H1 (cell line): ENCODE results near the gene KCNQ2. TPM values are rescaled to one million over a fixed set of nuclear protein-coding genes. Genes with fewer than 3 reads are reported as not detected.

Source experiments
- CTCF ChIA-PET: fragments of 300-600 bp; sonication (Branson Sonifier 250); formaldehyde crosslinking; loops from one replicate; lab custom pipeline; 2021; ENCODE audit not compliant: partially characterized antibody; lab: Charles Lee
- POLR2A ChIA-PET: fragments of 300-600 bp; sonication (Branson Sonifier 250); formaldehyde crosslinking; loops from one replicate; lab custom pipeline; 2021; ENCODE audit warnings: inconsistent platforms; ENCODE audit not compliant: partially characterized antibody; lab: Charles Lee
- DNase-seq, 2 experiments: peaks; one replicate each; pipeline versions ENCODE4 v3.0.0 to v3.0.0-alpha.2; 2010 to 2022; ENCODE audit warnings: low spot score in 2 of 2, low read depth in 1 of 2, mixed read lengths in 1 of 2
- FAIRE-seq: peaks from 2 replicates; lab custom pipeline; 2011; peaks lifted over from hg19 to GRCh38; lab: Jason Lieb, UNC
- H2AFZ ChIP-seq: 2 replicates; pipeline ENCODE4 v1.8.1; 2012; ENCODE audit warnings: low read length, inconsistent platforms
- H2AK5ac ChIP-seq: 2 replicates; pipeline ENCODE4 v1.6.1; 2013; ENCODE audit warnings: low read depth, low read length
- H2BK120ac ChIP-seq: replicated peaks from 2 replicates; pipeline ENCODE3; 2013; ENCODE audit warnings: low read depth, low read length, inconsistent platforms
- H2BK12ac ChIP-seq: 2 replicates; pipeline ENCODE4 v1.6.1; 2013; ENCODE audit warnings: low read depth, low read length
- H2BK15ac ChIP-seq: 2 replicates; pipeline ENCODE4 v1.6.1; 2013; ENCODE audit warnings: low read length
- H2BK20ac ChIP-seq: 2 replicates; pipeline ENCODE4 v1.6.1; 2013; ENCODE audit warnings: low read length
- H2BK5ac ChIP-seq: 2 replicates; pipeline ENCODE4 v1.6.1; 2013; ENCODE audit warnings: low read depth, low read length
- H3K14ac ChIP-seq: 2 replicates; pipeline ENCODE4 v1.6.1; 2013; ENCODE audit warnings: inconsistent platforms; ENCODE audit not compliant: insufficient read length
- H3K18ac ChIP-seq: 2 replicates; pipeline ENCODE4 v1.6.1; 2013; ENCODE audit warnings: low read length; ENCODE audit errors: extremely low read depth
- H3K23ac ChIP-seq: 2 replicates; pipeline ENCODE4 v1.6.1; 2013; ENCODE audit warnings: inconsistent platforms; ENCODE audit not compliant: insufficient read length
- H3K23me2 ChIP-seq: 2 replicates; pipeline ENCODE4 v1.6.1; 2013; ENCODE audit warnings: low read depth, low read length
- H3K27ac ChIP-seq: 2 replicates; pipeline ENCODE4 v1.6.1; 2011; ENCODE audit warnings: low read depth, low read length, inconsistent platforms
- H3K27me3 ChIP-seq, 4 experiments: replicated peaks in 1 of 4; 1 replicate in 1 of 4; 2 replicates in 3 of 4; pipeline versions ENCODE4 v1.6.1 to v1.8.1; 2011 to 2013; ENCODE audit warnings: low read length in 3 of 4, mild to moderate bottlenecking in 3 of 4, inconsistent platforms in 2 of 4, mixed read lengths in 2 of 4, moderate library complexity in 1 of 4; ENCODE audit not compliant: control insufficient read depth in 3 of 4, insufficient read depth in 3 of 4; ENCODE audit errors: extremely low read depth in 1 of 4
- H3K36me3 ChIP-seq, 4 experiments: 2 replicates each; pipeline versions ENCODE4 v1.6.1 to v1.8.1; 2011 to 2013; ENCODE audit warnings: mild to moderate bottlenecking in 4 of 4, low read length in 3 of 4, moderate library complexity in 2 of 4, control low read depth in 1 of 4, inconsistent platforms in 1 of 4; ENCODE audit not compliant: insufficient read depth in 4 of 4, control insufficient read depth in 2 of 4
- H3K4ac ChIP-seq: replicated peaks from 2 replicates; pipeline ENCODE3; 2013; ENCODE audit warnings: low read length, low read depth, mixed read lengths, inconsistent platforms; ENCODE audit not compliant: insufficient read length
- H3K4me1 ChIP-seq, 4 experiments: replicated peaks in 1 of 4; 1 replicate in 1 of 4; 2 replicates in 3 of 4; pipeline versions ENCODE4 v1.6.1 to v1.8.1; 2011 to 2013; ENCODE audit warnings: low read length in 3 of 4, inconsistent platforms in 2 of 4, mixed read lengths in 1 of 4; ENCODE audit not compliant: insufficient read depth in 4 of 4, control insufficient read depth in 3 of 4
- H3K4me2 ChIP-seq, 2 experiments: 2 replicates each; pipeline versions ENCODE4 v1.6.1 to v1.8.1; 2011 to 2013; ENCODE audit warnings: low read depth in 2 of 2, low read length in 2 of 2, control low read depth in 1 of 2, inconsistent platforms in 1 of 2, mild to moderate bottlenecking in 1 of 2; ENCODE audit not compliant: insufficient read depth in 1 of 2
- H3K4me3 ChIP-seq, 4 experiments: fragments of 200-600, 300-600 bp in 1 of 4; sonication (generic), shearing (Covaris generic), sonication (Bioruptor Twin) in 1 of 4; 2 replicates each; pipeline versions ENCODE4 v1.5.1 to v1.8.1; 2011 to 2016; ENCODE audit warnings: low read length in 4 of 4, low read depth in 3 of 4, control low read depth in 2 of 4, inconsistent platforms in 2 of 4, mild to moderate bottlenecking in 2 of 4, mixed read lengths in 1 of 4, moderate library complexity in 1 of 4; ENCODE audit not compliant: insufficient read depth in 2 of 4; ENCODE audit errors: extremely low read depth in 1 of 4
- H3K56ac ChIP-seq: replicated peaks from 2 replicates; pipeline ENCODE3; 2013; ENCODE audit warnings: low read depth, mild to moderate bottlenecking, mixed read lengths, low read length, inconsistent platforms; ENCODE audit not compliant: insufficient read length
- H3K79me1 ChIP-seq: 2 replicates; pipeline ENCODE4 v1.6.1; 2013; ENCODE audit warnings: low read depth, low read length, control low read depth
- H3K79me2 ChIP-seq, 2 experiments: 2 replicates each; pipeline versions ENCODE4 v1.6.1 to v1.8.1; 2012 to 2013; ENCODE audit warnings: low read length in 2 of 2, mild to moderate bottlenecking in 2 of 2, inconsistent platforms in 1 of 2; ENCODE audit not compliant: insufficient read depth in 2 of 2, control insufficient read depth in 1 of 2
- H3K9ac ChIP-seq, 4 experiments: replicated peaks in 1 of 4; 1 replicate in 1 of 4; 2 replicates in 3 of 4; pipeline versions ENCODE4 v1.6.1 to v1.8.1; 2011 to 2013; ENCODE audit warnings: low read depth in 3 of 4, low read length in 3 of 4, control low read depth in 2 of 4, mild to moderate bottlenecking in 2 of 4, moderate library complexity in 2 of 4, inconsistent platforms in 1 of 4; ENCODE audit errors: extremely low read depth in 1 of 4
- H3K9me3 ChIP-seq, 2 experiments: 2 replicates each; pipeline versions ENCODE4 v1.6.1 to v1.8.1; 2012 to 2013; ENCODE audit warnings: mild to moderate bottlenecking in 2 of 2, moderate library complexity in 2 of 2, control low read depth in 1 of 2, inconsistent platforms in 1 of 2, low read depth in 1 of 2, low read length in 1 of 2, mixed read lengths in 1 of 2; ENCODE audit not compliant: insufficient read depth in 2 of 2
- H4K20me1 ChIP-seq, 2 experiments: replicated peaks in 1 of 2; 2 replicates each; pipeline versions ENCODE3 to v1.8.1; 2011 to 2013; ENCODE audit warnings: inconsistent platforms in 2 of 2, low read length in 2 of 2, mild to moderate bottlenecking in 1 of 2; ENCODE audit not compliant: insufficient read depth in 2 of 2, control insufficient read depth in 1 of 2
- H4K5ac ChIP-seq: 2 replicates; pipeline ENCODE4 v1.6.1; 2013; ENCODE audit warnings: low read length, low read depth, mixed read lengths, inconsistent platforms; ENCODE audit not compliant: insufficient read length
- H4K8ac ChIP-seq: 2 replicates; pipeline ENCODE4 v1.8.0; 2013; ENCODE audit warnings: mild to moderate bottlenecking, moderate library complexity, low read length, inconsistent platforms; ENCODE audit not compliant: insufficient read depth; ENCODE audit errors: extremely low read depth
- H4K91ac ChIP-seq: replicated peaks from 2 replicates; pipeline ENCODE3; 2013; ENCODE audit warnings: low read length, mixed read lengths, inconsistent platforms; ENCODE audit not compliant: insufficient read length
- ASH2L ChIP-seq: fragments of 200-600, 300-600 bp; sonication (generic); IDR thresholded peaks from one replicate; pipeline ENCODE4 v1.7.1; 2017; ENCODE audit warnings: low read length
- CHD2 ChIP-seq: IDR thresholded peaks from 2 replicates; pipeline ENCODE4 v1.6.1; 2012; ENCODE audit warnings: low read length, improper control_type of control experiment
- RAD21 ChIP-seq, 2 experiments: IDR thresholded peaks in 1 of 2; conservative IDR thresholded peaks in 1 of 2; 2 replicates each; pipeline ENCODE4 v1.6.1; 2011; ENCODE audit warnings: low read depth in 2 of 2, low read length in 2 of 2, improper control_type of control experiment in 1 of 2, inconsistent platforms in 1 of 2, mild to moderate bottlenecking in 1 of 2, moderate library complexity in 1 of 2
- TBP ChIP-seq: IDR thresholded peaks from 2 replicates; pipeline ENCODE4 v1.6.1; 2011; ENCODE audit warnings: low read depth, low read length, improper control_type of control experiment
- YY1 ChIP-seq: IDR thresholded peaks from 2 replicates; pipeline ENCODE4 v1.6.1; 2011; ENCODE audit warnings: low read depth, mild to moderate bottlenecking, low read length
- WGBS, 2 experiments: shearing (Covaris generic) in 1 of 2; methylation state at CpG; one replicate each; pipeline versions ENCODE4 v1.1.6 to v1.1.7; 2013 to 2015; ENCODE audit warnings: low lambda C conversion rate in 2 of 2, mixed read lengths in 2 of 2, inconsistent platforms in 1 of 2, low coverage in 1 of 2, missing lambda C conversion rate in 1 of 2; ENCODE audit not compliant: insufficient replicate concordance in 2 of 2, insufficient coverage in 1 of 2, insufficient read length in 1 of 2; ENCODE audit errors: extremely low coverage in 1 of 2, missing lambda C conversion rate in 1 of 2; 5-methylcytosine and 5-hydroxymethylcytosine counted together
- polyA plus RNA-seq, 7 experiments: library from polyadenylated mRNA; depleted of rRNA in 3 of 7; stranded (reverse) in 5 of 7; unstranded in 2 of 7; fragments of >200 nt in 5 of 7; fragments of 200-250 nt in 2 of 7; gene quantifications; 1 replicate in 5 of 7; 2 replicates in 1 of 7; 4 replicates in 1 of 7; pipeline versions ENCODE4 v1.2.1 to v1.2.3, GENCODE V29; 2011 to 2013; ENCODE audit warnings: missing spikeins in 2 of 7, mixed read lengths in 2 of 7
- total RNA-seq: library from RNA; stranded (reverse); fragmentation: NEBNext Ultra II Directional; extraction: Animal tissue kit (Norgen Biotek cat#: 25700); gene quantifications from 2 replicates; pipeline ENCODE4 v1.2.1, GENCODE V29; 2021

The KCNQ2 gene
- total and polyA plus RNA-seq, 2 of the 8 experiments (the other 6 are each of a cell fraction or from before 2014, with no cell fraction given), result 82.6 to 243 TPM

DNA sequence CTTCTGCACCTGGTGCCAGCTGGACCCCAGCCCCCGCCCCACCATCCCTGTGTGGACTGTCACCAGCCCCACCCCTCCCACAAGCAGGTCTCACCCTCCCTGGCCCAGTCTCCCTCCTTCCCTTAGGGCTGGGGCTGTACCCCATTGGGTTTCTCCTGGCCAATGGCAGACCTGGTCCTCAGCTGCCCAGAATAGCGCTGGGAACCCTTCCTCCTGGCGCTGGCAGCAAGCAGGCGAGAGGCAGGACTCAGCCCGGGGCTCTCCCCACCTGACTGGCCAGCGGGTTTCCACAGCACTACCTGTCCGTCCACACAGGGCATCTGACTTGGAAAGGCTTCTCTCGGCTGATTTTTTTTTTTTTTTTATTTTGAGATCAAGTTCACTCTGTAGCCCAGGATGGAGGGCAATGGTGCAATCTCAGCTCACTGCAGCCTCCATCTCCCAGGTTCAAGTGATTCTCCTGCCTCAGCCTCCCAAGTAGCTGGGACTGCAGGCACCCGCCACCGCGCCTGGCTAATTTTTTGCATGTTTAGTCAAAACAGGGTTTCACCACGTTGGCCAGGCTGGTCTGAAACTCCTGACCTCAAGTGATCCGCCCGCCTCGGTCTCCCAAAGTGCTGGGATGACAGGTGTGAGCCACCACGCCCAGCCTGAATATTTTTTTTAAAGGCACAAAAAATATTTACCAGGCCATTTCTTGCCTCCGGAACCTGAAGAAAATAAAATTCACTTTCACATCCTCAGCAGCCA lies 89.7 kb downstream of the KCNQ2 start:
- ChIA-PET CTCF (interaction anchor here (0.6 to 9.9 kb wide), 30 partner anchors 11 to 202 kb away, joined by 3 to 230 read pairs (median 8); partner anchors contain the start of genes CHRNA4 and COL20A1), POLR2A (interaction anchor here (1.8 kb wide), 1 partner anchor 23 kb away, joined by 5 read pairs; no protein-coding TSS in a partner anchor)
- no peaks in the 10 kb centered on the region for H3K79me2 ChIP-seq
- H2AK5ac ChIP-seq, result no peak overlapping the region
- no peak overlapping the region for H3K9ac ChIP-seq
- no peak overlapping the region for H2BK5ac ChIP-seq
- no peak overlapping the region for H3K18ac ChIP-seq
- no peak overlapping the region for H3K4ac ChIP-seq
- WGBS, 2 experiments, result 90% methylated on average over 16 of the region's 17 CpGs; no CpG with 5 or more reads in 1 of the 2 experiments
- no peaks in the 10 kb centered on the region; the same call in 1 of the 2 replicates for H3K79me1 ChIP-seq
- no peak overlapping the region for H3K56ac ChIP-seq
- H3K4me2 ChIP-seq, result no peak overlapping the region
- FAIRE-seq (no peak), DNase-seq (no peak)
- peaks cover 3 to 12% (median 7%) of the 10 kb centered on the region in 4 experiments for H3K4me1 ChIP-seq
- H2BK15ac ChIP-seq, result no peak overlapping the region
- no peak overlapping the region for H2BK12ac ChIP-seq
- H3K27ac ChIP-seq, result no peak overlapping the region
- H4K5ac ChIP-seq, result no peak overlapping the region
- H4K8ac ChIP-seq, result no peak overlapping the region
- no peak overlapping the region for H3K23ac ChIP-seq
- H3K23me2 ChIP-seq, result 0 out of 2 replicates have a peak, but pooled peaks cover 2% of the 10 kb centered on the region
- no peak overlapping the region for H2AFZ ChIP-seq
- H3K27me3 ChIP-seq, result peaks cover 0 to 2% (median 0%) of the 10 kb centered on the region in 4 experiments; a peak in 1 of 7 replicates
- H3K4me3 ChIP-seq, result no peak overlapping the region
- H4K20me1 ChIP-seq, result peaks cover 0 to 3% of the 10 kb centered on the region in 2 experiments
- no peak overlapping the region for H3K14ac ChIP-seq
- H2BK120ac ChIP-seq, result no peak overlapping the region
- no peaks in the 10 kb centered on the region; a peak in 1 of 8 replicates for H3K36me3 ChIP-seq
- H2BK20ac ChIP-seq, result no peak overlapping the region
- no peak overlapping the region for H4K91ac ChIP-seq
- H3K9me3 ChIP-seq, result peaks cover 12 to 17% of the 10 kb centered on the region in 2 experiments
- TF ChIP-seq YY1, result no peak
- TF ChIP-seq ASH2L, result no peak
- TF ChIP-seq CHD2, result no peak
- no peak for TF ChIP-seq RAD21 (IDR thresholded peaks at IDR 0.05 in 1 of 2, conservative IDR thresholded peaks at IDR 0.05 in 1 of 2; ENCODE audit: low read depth in 2 of 2, low read length in 2 of 2)
- TF ChIP-seq TBP, result no peak
